ENCODE data around the gene TGFBR3. TPM values are rescaled to one million over a fixed set of nuclear protein-coding genes. Genes with fewer than 3 reads are reported as not detected.
A peak's percentile ranks its signal among the peaks of the same experiment; 100 is the strongest.

TGFBR3 gene
- total and polyA plus RNA-seq, 7 donors, result 1.2 to 170 (median 92.2) TPM

DNA sequence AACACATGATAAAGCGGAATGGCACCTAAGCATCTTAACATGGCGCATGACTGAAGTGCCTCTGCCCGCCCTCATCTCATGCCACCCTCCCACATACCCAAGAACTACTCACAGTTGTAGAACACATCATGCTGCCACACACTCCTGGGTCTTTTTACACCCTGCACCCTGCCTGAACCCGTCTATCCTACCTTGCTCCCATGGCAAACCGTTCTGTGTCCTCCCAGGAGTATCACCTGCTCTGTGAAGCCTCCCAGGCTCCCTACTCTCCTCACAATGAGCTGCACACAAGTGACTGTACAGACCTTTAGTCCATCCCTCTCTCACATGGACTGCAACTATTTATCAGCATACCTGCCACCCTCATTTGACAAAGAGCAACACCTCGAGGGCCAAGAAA, 144.0 kb downstream of the TGFBR3 start:
- peaks cover 0 to 9% (median 2%) of the 10 kb centered on the region in 4 donors for H3K36me3 ChIP-seq
- H3K9me3 ChIP-seq, result no peaks in the 10 kb centered on the region
- peaks cover 0 to 71% (median 66%) of the 10 kb centered on the region in 4 donors for H3K4me1 ChIP-seq
- whole genome bisulfite sequencing, 2 donors, result 94% methylated on average over 6 of the region's 6 CpGs
- intact Hi-C loops (cut with DNase I), result loop anchor here (5.0 kb wide), 1 partner anchor 90 kb away; no protein-coding TSS in a partner anchor
- H3K4me3 ChIP-seq, result no peak overlapping the region
- peak overlapping the region; percentile 73 to 80 (median 76) for H3K27ac ChIP-seq
- no peaks in the 10 kb centered on the region for H3K27me3 ChIP-seq
- DNase-seq, result no peak
- no peak for TF ChIP-seq POLR2AphosphoS5 (IDR thresholded peaks at IDR 0.05)
- no peak for TF ChIP-seq CTCF (IDR thresholded peaks at IDR 0.05)
- TF ChIP-seq POLR2A (IDR thresholded peaks at IDR 0.05), result no peak
- TF ChIP-seq EP300 (IDR thresholded peaks at IDR 0.05), result no peak

DNA sequence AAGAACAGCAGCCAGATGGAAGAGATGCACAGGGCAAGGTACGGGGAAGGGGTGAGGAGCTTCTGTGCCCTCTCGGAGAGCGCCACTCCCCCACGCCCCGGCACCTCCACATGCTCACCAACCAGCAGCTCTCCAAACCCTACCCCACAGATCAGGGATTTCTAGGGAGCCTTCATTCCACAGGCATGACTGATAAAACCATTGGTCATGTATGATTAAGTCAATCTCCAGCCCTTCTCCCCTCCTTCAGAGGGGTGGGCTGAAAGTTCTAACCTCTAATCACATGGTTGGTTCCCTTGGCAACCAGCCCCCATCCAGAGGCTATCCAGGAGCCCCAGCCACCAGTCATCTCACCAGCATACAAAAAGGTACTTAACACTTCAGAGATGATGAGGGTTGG, 144.7 kb downstream of the TGFBR3 start:
- WGBS, 2 donors, result 97% methylated on average over 5 of the region's 5 CpGs
- no peaks in the 10 kb centered on the region for H3K27me3 ChIP-seq
- no peak overlapping the region for H3K4me3 ChIP-seq
- H3K4me1 ChIP-seq, result peaks cover 0 to 76% (median 72%) of the 10 kb centered on the region in 4 donors
- H3K27ac ChIP-seq, result peak overlapping the region; percentile 73 to 80 (median 76)
- peaks cover 0 to 9% (median 2%) of the 10 kb centered on the region in 4 donors for H3K36me3 ChIP-seq
- intact Hi-C loops (cut with DNase I), result loop anchor here (5.0 kb wide), 1 partner anchor 91 kb away; no protein-coding TSS in a partner anchor
- DNase-seq, result no peak
- TF ChIP-seq POLR2AphosphoS5 (IDR thresholded peaks at IDR 0.05), result no peak
- TF ChIP-seq EP300 (IDR thresholded peaks at IDR 0.05), result no peak
- no peak for TF ChIP-seq POLR2A (IDR thresholded peaks at IDR 0.05)
- TF ChIP-seq CTCF (IDR thresholded peaks at IDR 0.05), result no peak
- H3K9me3 ChIP-seq, result no peaks in the 10 kb centered on the region

GRCh38 chr1:91737650-91738049, 148.3 kb downstream of the TGFBR3 start:
- H3K36me3 ChIP-seq, result peaks cover 0 to 9% (median 2%) of the 10 kb centered on the region in 4 donors
- peak overlapping the region; percentile 76 to 94 (median 88) for H3K27ac ChIP-seq
- TF ChIP-seq CTCF (IDR thresholded peaks at IDR 0.05), result no peak
- TF ChIP-seq EP300 (IDR thresholded peaks at IDR 0.05), result no peak
- TF ChIP-seq POLR2AphosphoS5 (IDR thresholded peaks at IDR 0.05), result no peak
- no peak for TF ChIP-seq POLR2A (IDR thresholded peaks at IDR 0.05)
- H3K4me3 ChIP-seq, result no peak overlapping the region
- H3K9me3 ChIP-seq, result no peaks in the 10 kb centered on the region
- DNase-seq, result no peak
- intact Hi-C loops (cut with DNase I), result loop anchor here (5.0 kb wide), 1 partner anchor 145 kb away; no protein-coding TSS in a partner anchor
- H3K27me3 ChIP-seq, result no peaks in the 10 kb centered on the region
- H3K4me1 ChIP-seq, result peaks cover 0 to 74% (median 70%) of the 10 kb centered on the region in 4 donors
- WGBS, 2 donors, result 95 to 96% methylated on average over 4 of the region's 4 CpGs

DNA sequence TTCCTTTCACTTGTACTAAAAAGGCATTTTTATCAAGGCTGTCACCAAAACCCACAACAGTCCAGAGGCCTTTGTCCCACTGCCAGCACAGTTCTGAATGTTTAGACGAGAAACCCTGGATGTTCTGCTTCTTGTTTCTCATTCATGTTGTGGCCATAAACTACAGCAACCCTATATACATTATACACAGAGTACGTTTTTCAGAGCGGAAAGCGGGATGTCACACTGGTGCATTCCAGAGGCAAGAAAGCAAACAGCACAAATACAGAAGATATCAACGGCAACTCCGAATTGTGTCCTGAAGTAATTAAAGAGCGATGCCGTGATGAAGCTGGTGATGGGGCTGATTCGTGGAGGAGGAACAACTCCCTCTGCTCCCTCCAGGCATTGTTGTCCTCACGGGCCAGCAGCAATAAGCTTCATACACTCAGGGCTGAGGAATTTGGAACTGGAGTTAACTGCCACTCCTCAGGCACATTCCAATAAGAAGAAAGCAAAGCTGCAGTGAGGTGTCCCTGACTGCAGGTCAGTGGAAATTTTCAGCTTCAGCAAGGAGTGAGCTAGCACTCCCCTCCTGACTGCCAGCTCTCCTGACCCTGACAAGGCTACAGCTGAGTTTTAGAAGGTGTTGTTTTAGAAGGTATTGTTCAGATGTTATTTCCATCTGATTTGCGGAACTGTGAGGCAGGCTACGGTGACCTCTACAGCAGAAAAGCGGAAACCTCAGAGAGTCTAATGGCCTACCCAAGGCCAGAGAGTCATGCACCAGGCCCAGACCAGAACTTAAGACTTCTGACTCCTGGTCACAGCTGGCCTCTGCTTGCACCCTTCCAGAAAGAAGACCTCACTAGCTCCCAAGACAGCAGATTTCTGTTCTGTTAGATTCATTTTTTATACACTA, 149.0 kb downstream of the TGFBR3 start:
- H3K27me3 ChIP-seq, result no peaks in the 10 kb centered on the region
- peaks cover 0 to 9% (median 2%) of the 10 kb centered on the region in 4 donors for H3K36me3 ChIP-seq
- H3K4me3 ChIP-seq, result peak overlapping the region in 1 of 4 donors; percentile 4
- peak overlapping the region; percentile 76 to 94 (median 88) for H3K27ac ChIP-seq
- intact Hi-C loops (cut with DNase I), result loop anchor here (5.0 kb wide), 1 partner anchor 145 kb away; no protein-coding TSS in a partner anchor
- H3K9me3 ChIP-seq, result no peaks in the 10 kb centered on the region
- WGBS, 2 donors, result 69 to 77% methylated on average over 13 of the region's 13 CpGs
- TF ChIP-seq EP300 (IDR thresholded peaks at IDR 0.05) (peak in 1 of 4 donors; percentile 48), CTCF (IDR thresholded peaks at IDR 0.05) (no peak), POLR2A (IDR thresholded peaks at IDR 0.05) (no peak), POLR2AphosphoS5 (IDR thresholded peaks at IDR 0.05) (peak; percentile 14 to 59 (median 45))
- DNase-seq, result peak; percentile 87
- H3K4me1 ChIP-seq, result peaks cover 0 to 74% (median 70%) of the 10 kb centered on the region in 4 donors
